Heart left ventricle (tissue), 16 donors: ENCODE data around the gene ZBTB12. TPM values are rescaled to one million over a fixed set of nuclear protein-coding genes. Genes with fewer than 3 reads are reported as not detected.

Source experiments
- ATAC-seq, 4 donors: fragments of 200-7000 bp; cut with Tn5 transposase; one replicate each; pipeline ENCODE4 v1.9.1; 2020 to 2022; ENCODE audit warnings: moderate library complexity in 4 of 4, mild to moderate bottlenecking in 3 of 4, moderate number of reproducible peaks in 1 of 4
- DNase-seq, 5 donors: peaks; one replicate each; pipeline ENCODE4 v3.0.0-alpha.2; 2020
- H3K27ac ChIP-seq, 12 donors: fragments of 200-600 bp; sonication (generic) in 4 of 12; one replicate each; pipeline versions ENCODE4 v1.5.0 to v1.8.0; 2016 to 2022; ENCODE audit warnings: mild to moderate bottlenecking in 2 of 12
- H3K27me3 ChIP-seq, 9 donors: fragments of 200-600 bp; sonication (generic) in 2 of 9; one replicate each; pipeline versions ENCODE4 v1.5.1 to v1.8.0; 2016 to 2022; ENCODE audit warnings: mild to moderate bottlenecking in 3 of 9
- H3K36me3 ChIP-seq, 9 donors: fragments of 200-600 bp; sonication (generic) in 2 of 9; one replicate each; pipeline versions ENCODE4 v1.5.0 to v1.8.0; 2018 to 2022; ENCODE audit warnings: mild to moderate bottlenecking in 2 of 9
- H3K4me1 ChIP-seq, 12 donors: fragments of 200-600 bp; sonication (generic) in 4 of 12; one replicate each; pipeline versions ENCODE4 v1.5.0 to v1.8.0; 2016 to 2022; ENCODE audit warnings: mild to moderate bottlenecking in 3 of 12
- H3K4me3 ChIP-seq, 12 donors: fragments of 200-600 bp; sonication (generic) in 4 of 12; one replicate each; pipeline versions ENCODE4 v1.5.0 to v1.8.0; 2017 to 2022; ENCODE audit warnings: mild to moderate bottlenecking in 9 of 12, moderate library complexity in 4 of 12
- H3K9me3 ChIP-seq, 12 donors: fragments of 200-600 bp; sonication (generic) in 4 of 12; one replicate each; pipeline versions ENCODE4 v1.5.0 to v1.8.0; 2016 to 2022; ENCODE audit warnings: mild to moderate bottlenecking in 1 of 12
- POLR2A ChIP-seq, 2 donors: fragments of 450-650 bp; IDR thresholded peaks; one replicate each; pipeline ENCODE4 v1.6.1; 2017; ENCODE audit warnings: antibody characterized with exemption in 2 of 2, mild to moderate bottlenecking in 2 of 2, moderate library complexity in 2 of 2
- WGBS, 4 donors: extraction: QIAGEN DNeasy Blood & Tissue Kit in 2 of 4; methylation state at CpG; one replicate each; pipeline versions ENCODE4 v1.1.5 to v1.1.7; 2013 to 2018; 5-methylcytosine and 5-hydroxymethylcytosine counted together
- intact Hi-C, 10 donors: fragments of 100-400 bp; cut with DNase I; formaldehyde crosslinking; loops; one replicate each; pipeline versions ENCODE4 v1.11.1 to v1.14.2; 2022
- polyA plus RNA-seq, 2 donors: library from polyadenylated mRNA; stranded (reverse); fragments of 200-250 nt; gene quantifications; one replicate each; pipeline ENCODE4 v1.2.3, GENCODE V29; 2013
- total RNA-seq, 9 donors: library from RNA; depleted of rRNA in 2 of 9; stranded (reverse); fragments of >200 nt in 2 of 9; fragmentation: NEBNext Ultra II Directional in 3 of 9; extraction: Animal tissue kit (Norgen Biotek cat#: 25700) in 3 of 9; gene quantifications; one replicate each; pipeline versions ENCODE4 v1.1.0 to v1.2.4, GENCODE V29; 2016 to 2023
- TF ChIP-seq, protein P1 (sequence below), 12 donors: fragments of 200-600 bp; sonication (generic) in 4 of 12; IDR thresholded peaks; one replicate each; pipeline versions ENCODE4 v1.5.0 to v1.8.0; 2018 to 2022; ENCODE audit warnings: antibody characterized with exemption in 12 of 12, mild to moderate bottlenecking in 5 of 12
- donor health status: ischemic (EF 13 %, LVEDD 7.1; RV severe dilation, severe dysfunction).
- donor health status: healthy with polysubstance abuse.
- donor health status: DM: no; HTN: yes; CAD: no.
- donor health status: DM: no; HTN: no; CAD: no.
- donor health status: ischemic (EF 25% LVEDD 6.9; RV normal size, moderate dysfunction).
- donor health status: ischemic (EF 25% LVEDD 5.7; RV mildly dilated, moderate dysfunction).
- donor health status: healthy.
- donor health status: DM: yes; HTN: yes; CAD: no.
- donor health status: ischemic (EF 35%, LVEDD 5.7; RV mildly dilated, moderate dysfunction).
- donor health status: nonischemic (EF 11% LVEDD 7.7; RV severe dilation, severe dysfunction).
- donor health status: DM: yes; HTN: yes; CAD: no.
- donor health status: PGD.
- donor health status: ischemic (EF 29% LVEDD 5.4; RV normal size, mild dysfunction).
- donor health status: nonischemic (EF 23%, LVEDD 6.1; RV moderate dilation, normal function).

The ZBTB12 gene
- total and polyA plus RNA-seq, 11 donors: 0.99 to 4.3 (median 2.3) TPM

DNA sequence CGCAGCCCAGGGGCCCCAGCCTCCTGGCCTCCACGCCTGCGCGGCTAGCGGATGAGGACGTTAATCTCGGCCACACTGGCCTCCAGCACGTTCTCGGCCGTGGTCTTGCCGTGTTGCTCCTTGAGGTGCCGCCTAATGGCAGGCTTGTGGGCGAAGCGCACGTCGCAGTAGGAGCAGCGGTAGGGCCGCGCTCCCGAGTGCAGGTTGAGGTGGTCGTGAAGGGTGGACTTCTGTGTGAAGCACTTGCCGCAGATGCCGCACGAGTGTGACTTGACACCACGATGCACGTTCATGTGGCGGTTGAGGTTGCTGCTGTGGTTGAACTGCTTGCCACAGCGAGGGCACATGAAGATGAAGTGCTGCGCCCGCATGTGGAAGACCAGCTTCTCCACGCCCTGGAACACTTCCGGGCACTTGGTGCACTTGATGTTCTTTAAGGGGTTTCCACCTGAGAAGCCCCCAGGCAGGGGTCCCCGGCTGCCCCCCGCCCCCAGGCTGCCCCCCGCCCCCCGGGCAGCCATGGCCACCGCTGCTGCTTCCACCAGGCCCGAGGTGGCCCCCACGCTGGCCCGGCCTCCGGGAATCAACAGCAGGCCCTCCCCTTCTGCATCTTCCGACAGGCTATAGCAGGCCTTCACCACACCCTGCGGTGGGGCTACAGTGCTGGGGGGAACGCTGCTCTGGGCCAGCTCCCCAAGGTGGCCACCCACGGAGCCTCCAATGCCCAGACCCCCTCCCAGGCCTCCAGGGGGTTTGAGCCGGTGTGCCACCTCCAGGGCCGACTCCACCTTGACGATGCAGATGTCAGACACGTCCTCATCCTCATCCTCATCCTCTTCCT is 1.8 kb downstream of the ZBTB12 start:
- TF ChIP-seq, protein P1, sequence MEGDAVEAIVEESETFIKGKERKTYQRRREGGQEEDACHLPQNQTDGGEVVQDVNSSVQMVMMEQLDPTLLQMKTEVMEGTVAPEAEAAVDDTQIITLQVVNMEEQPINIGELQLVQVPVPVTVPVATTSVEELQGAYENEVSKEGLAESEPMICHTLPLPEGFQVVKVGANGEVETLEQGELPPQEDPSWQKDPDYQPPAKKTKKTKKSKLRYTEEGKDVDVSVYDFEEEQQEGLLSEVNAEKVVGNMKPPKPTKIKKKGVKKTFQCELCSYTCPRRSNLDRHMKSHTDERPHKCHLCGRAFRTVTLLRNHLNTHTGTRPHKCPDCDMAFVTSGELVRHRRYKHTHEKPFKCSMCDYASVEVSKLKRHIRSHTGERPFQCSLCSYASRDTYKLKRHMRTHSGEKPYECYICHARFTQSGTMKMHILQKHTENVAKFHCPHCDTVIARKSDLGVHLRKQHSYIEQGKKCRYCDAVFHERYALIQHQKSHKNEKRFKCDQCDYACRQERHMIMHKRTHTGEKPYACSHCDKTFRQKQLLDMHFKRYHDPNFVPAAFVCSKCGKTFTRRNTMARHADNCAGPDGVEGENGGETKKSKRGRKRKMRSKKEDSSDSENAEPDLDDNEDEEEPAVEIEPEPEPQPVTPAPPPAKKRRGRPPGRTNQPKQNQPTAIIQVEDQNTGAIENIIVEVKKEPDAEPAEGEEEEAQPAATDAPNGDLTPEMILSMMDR (IDR thresholded peaks at IDR 0.05): no peak
- no peak for TF ChIP-seq POLR2A (IDR thresholded peaks at IDR 0.05)
- WGBS, 4 donors: 86 to 90% (median 87%) methylated on average over 38 to 49 of the region's 49 CpGs
- intact Hi-C loops: loop anchor here in 8 of 10 donors (5.0 to 10.0 kb wide), 4 partner anchors 52 to 63 kb away; partner anchors contain the start of genes NELFE (in 4 of the 8) and SKIC2 (in 4 of the 8)
- H3K27me3 ChIP-seq: no peaks in the 10 kb centered on the region
- peak overlapping the region in 1 of 12 donors; percentile 81 for H3K27ac ChIP-seq
- peaks cover 0 to 10% (median 5%) of the 10 kb centered on the region in 9 donors for H3K36me3 ChIP-seq
- no peaks in the 10 kb centered on the region for H3K9me3 ChIP-seq
- DNase-seq (no peak), ATAC-seq (no peak)
- H3K4me3 ChIP-seq: no peak overlapping the region
- peaks cover 0 to 44% (median 23%) of the 10 kb centered on the region in 12 donors for H3K4me1 ChIP-seq

DNA sequence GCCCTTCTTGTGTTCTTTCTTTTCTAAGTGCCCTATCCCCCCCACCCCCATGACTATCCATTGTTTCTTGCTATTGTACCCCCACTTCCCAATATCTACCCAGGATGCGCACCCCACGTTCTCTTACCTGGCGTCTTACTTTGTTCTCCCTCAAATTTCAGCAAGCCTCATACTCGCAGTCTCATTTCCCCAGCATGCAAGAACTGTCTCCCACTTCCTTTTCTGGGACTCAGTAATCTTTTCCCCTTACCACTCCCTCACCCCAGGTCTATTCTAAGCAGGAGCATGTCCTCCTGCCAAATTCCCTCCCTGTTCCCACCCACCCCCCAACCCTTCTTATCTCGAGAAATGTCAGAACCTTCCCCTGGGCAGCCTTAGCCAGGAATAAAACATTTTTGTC is 2.7 kb downstream of the ZBTB12 start:
- H3K9me3 ChIP-seq: no peaks in the 10 kb centered on the region
- no peak for DNase-seq
- peak overlapping the region in 2 of 12 donors; percentile 7 to 87 for H3K4me3 ChIP-seq
- ATAC-seq: no peak
- 46 to 53% (median 49%) methylated on average over 5 of the region's 5 CpGs for WGBS, 4 donors
- intact Hi-C loops: loop anchor here in 4 of 10 donors (5.0 kb wide), 3 partner anchors 53 to 62 kb away; partner anchors contain the start of genes NELFE (in 2 of the 4) and SKIC2 (in 2 of the 4)
- H3K4me1 ChIP-seq: peaks cover 0 to 44% (median 23%) of the 10 kb centered on the region in 12 donors
- no peaks in the 10 kb centered on the region for H3K27me3 ChIP-seq
- H3K27ac ChIP-seq: no peak overlapping the region
- peaks cover 0 to 19% (median 14%) of the 10 kb centered on the region in 9 donors for H3K36me3 ChIP-seq
- TF ChIP-seq, protein P1 (IDR thresholded peaks at IDR 0.05): no peak

DNA sequence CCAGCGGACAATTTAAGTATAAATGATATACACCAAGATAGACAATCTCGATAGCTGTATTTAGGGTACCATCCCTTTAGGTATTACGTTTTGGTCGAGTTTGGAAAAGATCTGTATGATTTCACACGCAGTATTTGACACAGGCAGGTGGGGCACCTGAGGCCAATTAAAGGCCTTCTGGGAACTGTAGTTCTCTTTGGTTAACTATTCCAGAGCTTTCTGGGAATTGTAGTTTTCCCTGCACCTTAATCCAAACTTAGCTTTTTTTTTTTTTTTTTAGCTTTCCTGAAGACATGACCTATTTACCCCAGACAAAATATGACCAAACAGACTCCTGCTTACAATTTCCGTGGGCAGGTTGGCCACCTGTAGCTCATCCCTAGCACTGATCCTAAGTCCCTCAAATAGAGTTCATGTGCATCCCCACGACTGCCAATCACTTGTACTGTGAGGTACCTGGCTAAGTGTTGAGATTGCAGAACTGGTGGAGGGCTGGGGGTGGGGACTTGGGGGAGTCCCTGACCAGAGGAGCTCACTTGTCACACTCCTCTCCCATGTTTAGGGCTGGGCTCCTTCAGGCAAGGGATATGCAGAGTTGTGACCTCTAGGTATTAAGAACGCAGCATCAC is 3.4 kb downstream of the ZBTB12 start:
- TF ChIP-seq POLR2A (IDR thresholded peaks at IDR 0.05): no peak
- TF ChIP-seq, protein P1 (IDR thresholded peaks at IDR 0.05): no peak
- DNase-seq: no peak
- H3K27me3 ChIP-seq: no peaks in the 10 kb centered on the region
- 11 to 16% (median 14%) methylated on average over 8 of the region's 8 CpGs for WGBS, 4 donors
- peak in 3 of 4 donors; percentile 21 to 48 (median 30) for ATAC-seq
- peaks cover 0 to 26% (median 21%) of the 10 kb centered on the region in 9 donors for H3K36me3 ChIP-seq
- peak overlapping the region; percentile 28 to 89 (median 82) for H3K27ac ChIP-seq
- peak overlapping the region; percentile 70 to 99 (median 82) for H3K4me3 ChIP-seq
- no peaks in the 10 kb centered on the region for H3K9me3 ChIP-seq
- H3K4me1 ChIP-seq: peaks cover 0 to 44% (median 23%) of the 10 kb centered on the region in 12 donors
- intact Hi-C loops: loop anchor here in 4 of 10 donors (5.0 kb wide), 3 partner anchors 54 to 61 kb away; partner anchors contain the start of genes NELFE (in 2 of the 4) and SKIC2 (in 2 of the 4)
